ENCODE measurements around the gene CAD. TPM values are rescaled to one million over a fixed set of nuclear protein-coding genes. Genes with fewer than 3 reads are reported as not detected.
A peak's percentile ranks its signal among the peaks of the same experiment; 100 is the strongest.

CAD gene
- total RNA-seq, 1 donor from 2014 or later = 38.5 TPM

DNA sequence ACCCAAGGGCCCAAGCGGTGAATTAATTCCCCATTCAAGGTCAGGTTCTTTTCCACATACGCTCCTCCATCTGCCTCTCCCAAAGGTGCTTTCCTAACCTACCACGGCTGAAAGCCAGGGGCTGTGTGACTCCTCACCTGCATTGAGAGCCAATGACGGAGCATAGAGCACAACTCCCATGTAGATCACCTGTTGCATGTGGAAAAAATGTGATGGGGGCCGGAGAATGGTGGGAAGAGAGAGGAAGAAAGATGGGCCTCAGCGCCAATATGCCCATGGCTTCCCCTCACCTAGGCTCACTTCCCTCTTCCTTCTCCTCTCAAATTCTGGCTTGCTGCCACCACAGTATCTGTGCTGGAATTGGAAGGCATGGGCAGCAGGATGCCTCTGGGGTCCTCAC lies 10.8 kb upstream of the CAD start:
- no peaks in the 10 kb centered on the region for H3K27me3 Mint-ChIP-seq (ENCODE audit: unreplicated experiment)
- H3K9me3 Mint-ChIP-seq (ENCODE audit: unreplicated experiment) = peaks cover 4% of the 10 kb centered on the region
- H3K27ac Mint-ChIP-seq (ENCODE audit: unreplicated experiment) = no peak overlapping the region
- no peak overlapping the region for H3K4me3 Mint-ChIP-seq (ENCODE audit: unreplicated experiment)
- no peaks in the 10 kb centered on the region for H3K36me3 Mint-ChIP-seq (ENCODE audit: unreplicated experiment)
- H3K4me1 Mint-ChIP-seq (ENCODE audit: low read depth, unreplicated experiment) = no peaks in the 10 kb centered on the region
- no peak for DNase-seq
- no peak for TF ChIP-seq CTCF (IDR thresholded peaks at IDR 0.05; ENCODE audit: partially characterized antibody, unreplicated experiment)

GRCh38 chr2:27208486-27209050 lies 8.6 kb upstream of the CAD start:
- Mint-ChIP-seq H3K36me3 (ENCODE audit: unreplicated experiment) (no peaks in the 10 kb centered on the region), H3K27me3 (ENCODE audit: unreplicated experiment) (peaks cover 2% of the 10 kb centered on the region), H3K27ac (ENCODE audit: unreplicated experiment) (no peak overlapping the region), H3K4me3 (ENCODE audit: unreplicated experiment) (no peak overlapping the region), H3K9me3 (ENCODE audit: unreplicated experiment) (peaks cover 5% of the 10 kb centered on the region), H3K4me1 (ENCODE audit: low read depth, unreplicated experiment) (no peaks in the 10 kb centered on the region)
- TF ChIP-seq CTCF (IDR thresholded peaks at IDR 0.05; ENCODE audit: partially characterized antibody, unreplicated experiment) = no peak
- no peak for DNase-seq

DNA sequence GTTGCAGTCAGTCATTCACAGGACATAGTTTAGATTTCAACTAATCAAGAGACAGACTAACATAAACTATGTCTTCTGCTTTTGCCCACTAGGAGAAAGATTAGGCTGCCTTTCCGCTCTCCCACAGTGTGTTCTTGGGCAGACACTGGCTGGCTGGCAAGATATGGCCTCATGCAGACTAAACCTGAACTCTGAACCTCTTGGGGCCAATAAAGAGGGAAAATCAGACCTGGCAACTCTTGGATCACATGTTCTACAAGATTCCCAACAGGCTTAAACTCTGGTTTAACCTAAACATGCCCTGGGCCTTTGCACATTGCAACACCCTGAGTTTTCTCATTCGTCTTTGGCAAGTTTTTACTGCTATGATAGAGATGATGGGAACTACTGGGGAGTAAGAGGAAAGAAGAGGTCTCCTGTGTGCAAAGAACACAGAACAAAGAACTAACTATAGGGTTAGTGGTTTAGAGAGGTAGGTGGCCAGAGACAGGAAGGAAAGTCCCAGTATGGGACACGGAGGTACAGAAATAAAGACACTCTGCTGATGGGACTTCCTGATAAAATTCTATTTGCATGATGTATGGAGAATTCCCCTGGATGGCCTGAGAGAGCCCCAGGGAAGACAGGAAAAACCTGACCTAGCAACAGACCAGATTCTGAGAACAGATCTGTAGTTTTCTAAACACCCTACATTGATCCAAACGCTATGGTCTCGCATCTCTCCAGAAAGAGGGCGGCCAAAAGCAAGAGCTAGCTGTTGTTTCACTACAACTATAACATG lies 7.4 kb upstream of the CAD start:
- peaks cover 2% of the 10 kb centered on the region for H3K27me3 Mint-ChIP-seq (ENCODE audit: unreplicated experiment)
- DNase-seq = no peak
- TF ChIP-seq CTCF (IDR thresholded peaks at IDR 0.05; ENCODE audit: partially characterized antibody, unreplicated experiment) = no peak
- no peaks in the 10 kb centered on the region for H3K36me3 Mint-ChIP-seq (ENCODE audit: unreplicated experiment)
- no peaks in the 10 kb centered on the region for H3K4me1 Mint-ChIP-seq (ENCODE audit: low read depth, unreplicated experiment)
- peak overlapping the region; percentile 66 for H3K4me3 Mint-ChIP-seq (ENCODE audit: unreplicated experiment)
- no peak overlapping the region for H3K27ac Mint-ChIP-seq (ENCODE audit: unreplicated experiment)
- H3K9me3 Mint-ChIP-seq (ENCODE audit: unreplicated experiment) = peaks cover 4% of the 10 kb centered on the region

DNA sequence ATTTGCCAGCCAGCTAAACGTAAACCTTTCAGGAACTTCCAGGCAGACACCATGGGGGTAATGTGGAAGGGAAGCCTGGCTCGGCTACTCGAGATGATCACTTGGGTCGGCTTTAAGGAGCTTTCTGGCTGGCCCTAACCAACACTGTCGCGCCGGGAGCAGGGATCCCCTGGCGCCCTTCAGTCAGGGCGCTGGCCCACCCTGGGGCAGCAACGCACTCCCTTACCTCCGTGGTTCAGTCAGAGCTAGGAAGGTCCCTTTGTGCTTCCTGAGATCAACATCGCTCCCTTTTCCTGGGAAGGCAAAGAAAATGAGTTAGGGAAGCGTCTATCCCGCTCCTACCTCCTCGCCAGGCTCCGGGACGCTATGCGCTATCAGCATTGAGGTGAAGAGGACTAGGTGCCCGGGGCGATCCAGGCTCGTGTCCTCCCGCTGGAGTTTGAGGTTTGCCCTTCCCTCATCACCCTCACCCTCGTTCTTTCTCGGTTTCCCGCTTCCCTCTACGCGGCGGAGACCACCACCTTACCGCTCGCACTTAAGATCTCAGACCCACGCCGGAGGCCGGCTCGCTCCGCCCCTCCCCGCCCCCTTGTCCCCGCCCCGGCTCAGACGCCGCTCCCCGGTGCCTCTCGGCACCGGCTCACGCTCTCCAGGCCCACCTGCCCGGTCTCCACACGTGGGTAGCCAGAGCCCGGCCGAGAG lies 5.8 kb upstream of the CAD start:
- Mint-ChIP-seq H3K4me1 (ENCODE audit: low read depth, unreplicated experiment) (no peaks in the 10 kb centered on the region), H3K36me3 (ENCODE audit: unreplicated experiment) (no peaks in the 10 kb centered on the region), H3K27ac (ENCODE audit: unreplicated experiment) (no peak overlapping the region), H3K9me3 (ENCODE audit: unreplicated experiment) (peaks cover 4% of the 10 kb centered on the region), H3K4me3 (ENCODE audit: unreplicated experiment) (peak overlapping the region; percentile 91), H3K27me3 (ENCODE audit: unreplicated experiment) (peaks cover 2% of the 10 kb centered on the region)
- no peak for DNase-seq
- TF ChIP-seq CTCF (IDR thresholded peaks at IDR 0.05; ENCODE audit: partially characterized antibody, unreplicated experiment) = no peak
